ENCODE data around the gene SLIRP. TPM values are rescaled to one million over a fixed set of nuclear protein-coding genes. Genes with fewer than 3 reads are reported as not detected.
"Not testable (repeated sequence)": the region's sequence is repeated elsewhere in the genome, so short reads cannot be mapped to it uniquely, and the experiment has no call there.

Gene SLIRP
- total and polyA plus RNA-seq, 7 donors, result 152 to 650 (median 387) TPM

DNA sequence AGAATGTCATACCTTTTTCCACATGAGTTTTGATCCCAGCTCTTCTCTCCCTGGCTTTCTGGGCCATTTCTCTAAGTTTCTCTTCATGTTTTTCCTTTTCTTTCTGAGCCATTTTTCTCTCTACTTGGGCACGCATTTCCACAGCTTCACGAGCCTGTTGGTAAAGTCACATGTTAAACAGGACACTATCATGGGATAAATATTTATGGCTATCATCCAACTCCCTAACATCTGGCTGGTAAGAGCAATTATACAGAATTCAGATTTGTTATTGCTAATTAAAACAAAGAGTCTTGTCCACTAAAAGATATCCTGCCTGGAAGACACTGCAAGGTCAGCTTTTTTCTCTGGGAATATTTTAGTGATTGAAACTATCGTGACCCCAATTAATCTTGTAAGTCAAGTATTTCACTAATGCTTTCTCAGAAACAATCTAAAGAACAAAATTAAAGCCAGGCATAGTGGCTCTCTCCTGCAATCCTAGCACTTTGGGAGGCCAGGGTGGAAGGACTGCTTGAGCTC is 23.1 kb downstream of the SLIRP start:
- intact Hi-C loops (cut with DNase I), result no loop called here
- WGBS, 2 donors, result 83 to 84% methylated on average over 3 of the region's 3 CpGs
- Histone ChIP-seq H3K27ac (no peak overlapping the region), H3K36me3 (peaks cover 24 to 100% (median 76%) of the 10 kb centered on the region in 4 donors), H3K4me1 (no peaks in the 10 kb centered on the region), H3K4me3 (no peak overlapping the region), H3K27me3 (no peaks in the 10 kb centered on the region), H3K9me3 (no peaks in the 10 kb centered on the region)
- TF ChIP-seq, protein P1, sequence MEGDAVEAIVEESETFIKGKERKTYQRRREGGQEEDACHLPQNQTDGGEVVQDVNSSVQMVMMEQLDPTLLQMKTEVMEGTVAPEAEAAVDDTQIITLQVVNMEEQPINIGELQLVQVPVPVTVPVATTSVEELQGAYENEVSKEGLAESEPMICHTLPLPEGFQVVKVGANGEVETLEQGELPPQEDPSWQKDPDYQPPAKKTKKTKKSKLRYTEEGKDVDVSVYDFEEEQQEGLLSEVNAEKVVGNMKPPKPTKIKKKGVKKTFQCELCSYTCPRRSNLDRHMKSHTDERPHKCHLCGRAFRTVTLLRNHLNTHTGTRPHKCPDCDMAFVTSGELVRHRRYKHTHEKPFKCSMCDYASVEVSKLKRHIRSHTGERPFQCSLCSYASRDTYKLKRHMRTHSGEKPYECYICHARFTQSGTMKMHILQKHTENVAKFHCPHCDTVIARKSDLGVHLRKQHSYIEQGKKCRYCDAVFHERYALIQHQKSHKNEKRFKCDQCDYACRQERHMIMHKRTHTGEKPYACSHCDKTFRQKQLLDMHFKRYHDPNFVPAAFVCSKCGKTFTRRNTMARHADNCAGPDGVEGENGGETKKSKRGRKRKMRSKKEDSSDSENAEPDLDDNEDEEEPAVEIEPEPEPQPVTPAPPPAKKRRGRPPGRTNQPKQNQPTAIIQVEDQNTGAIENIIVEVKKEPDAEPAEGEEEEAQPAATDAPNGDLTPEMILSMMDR (IDR thresholded peaks at IDR 0.05), result no peak
- TF ChIP-seq POLR2A (IDR thresholded peaks at IDR 0.05), result no peak
- no peak for TF ChIP-seq EP300 (IDR thresholded peaks at IDR 0.05)
- no peak for TF ChIP-seq POLR2AphosphoS5 (IDR thresholded peaks at IDR 0.05)
- DNase-seq, result no peak

DNA sequence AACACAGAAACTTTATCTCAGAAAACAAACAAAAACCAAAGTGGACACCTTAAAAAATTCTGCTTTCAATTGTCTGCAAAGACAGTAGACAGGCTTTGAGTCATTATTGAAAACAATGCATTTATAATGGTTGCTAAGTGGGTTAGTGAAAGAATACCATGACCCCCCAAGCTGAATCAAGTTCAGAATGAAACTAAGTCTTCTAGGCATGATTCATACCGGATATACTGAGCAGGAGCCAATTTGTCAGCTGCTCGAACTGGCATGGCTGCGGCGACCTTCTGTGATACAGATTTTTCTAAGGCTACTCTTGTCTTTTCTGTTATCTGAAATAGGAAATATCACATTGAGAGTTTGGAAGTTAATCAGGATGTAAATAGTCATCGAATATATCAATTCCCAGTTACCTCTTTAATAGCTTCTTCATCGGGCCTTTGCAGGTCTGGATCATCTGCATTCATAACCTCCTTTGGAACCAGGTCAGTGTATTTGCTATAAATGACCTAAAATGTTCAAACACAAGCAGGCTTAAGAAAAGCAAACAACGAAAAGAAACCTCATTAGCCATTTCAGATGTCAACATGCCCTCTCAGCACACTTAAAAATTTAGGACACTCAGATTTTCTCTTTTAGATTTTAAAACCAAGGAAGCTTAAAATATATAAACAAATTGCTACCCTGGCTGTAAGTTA is 30.8 kb downstream of the SLIRP start:
- 74 to 82% methylated on average over 7 of the region's 7 CpGs for WGBS, 2 donors
- H3K4me3 ChIP-seq, result no peak overlapping the region
- no peaks in the 10 kb centered on the region for H3K9me3 ChIP-seq
- H3K4me1 ChIP-seq, result no peaks in the 10 kb centered on the region
- H3K27me3 ChIP-seq, result no peaks in the 10 kb centered on the region
- DNase-seq, result no peak
- intact Hi-C loops (cut with DNase I), result no loop called here
- TF ChIP-seq EP300 (IDR thresholded peaks at IDR 0.05), result no peak
- TF ChIP-seq POLR2A (IDR thresholded peaks at IDR 0.05), result no peak
- TF ChIP-seq POLR2AphosphoS5 (IDR thresholded peaks at IDR 0.05), result no peak
- TF ChIP-seq, protein P1 (IDR thresholded peaks at IDR 0.05), result no peak
- H3K27ac ChIP-seq, result no peak overlapping the region
- H3K36me3 ChIP-seq, result peaks cover 12 to 76% (median 44%) of the 10 kb centered on the region in 4 donors

DNA sequence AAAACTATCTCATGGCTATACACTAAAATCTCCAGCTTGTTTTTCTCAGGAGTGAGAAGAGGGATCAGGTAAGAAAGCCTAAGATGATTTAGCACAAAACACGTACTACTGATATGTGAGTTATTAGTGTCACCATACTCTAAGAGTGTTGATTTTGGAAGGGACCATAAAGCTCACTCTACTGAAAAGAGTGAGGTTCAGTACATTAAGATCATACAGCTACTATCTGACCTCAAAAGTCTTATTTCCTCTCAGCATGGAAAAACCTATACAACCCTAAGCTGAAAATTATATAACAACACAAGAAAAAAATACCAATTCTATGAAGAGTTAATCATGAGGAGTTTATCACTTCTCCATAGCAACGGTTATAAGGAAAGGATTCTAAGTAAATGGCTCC is 33.5 kb downstream of the SLIRP start:
- no peak overlapping the region for H3K27ac ChIP-seq
- no peaks in the 10 kb centered on the region for H3K4me1 ChIP-seq
- H3K9me3 ChIP-seq, result no peaks in the 10 kb centered on the region
- H3K27me3 ChIP-seq, result no peaks in the 10 kb centered on the region
- TF ChIP-seq POLR2A (IDR thresholded peaks at IDR 0.05), result no peak
- no peak for TF ChIP-seq EP300 (IDR thresholded peaks at IDR 0.05)
- intact Hi-C loops (cut with DNase I), result no loop called here
- H3K4me3 ChIP-seq, result no peak overlapping the region
- H3K36me3 ChIP-seq, result peaks cover 11 to 72% (median 21%) of the 10 kb centered on the region in 4 donors
- no peak for DNase-seq
- 64 to 85% methylated on average over 2 of the region's 2 CpGs for WGBS, 2 donors

DNA sequence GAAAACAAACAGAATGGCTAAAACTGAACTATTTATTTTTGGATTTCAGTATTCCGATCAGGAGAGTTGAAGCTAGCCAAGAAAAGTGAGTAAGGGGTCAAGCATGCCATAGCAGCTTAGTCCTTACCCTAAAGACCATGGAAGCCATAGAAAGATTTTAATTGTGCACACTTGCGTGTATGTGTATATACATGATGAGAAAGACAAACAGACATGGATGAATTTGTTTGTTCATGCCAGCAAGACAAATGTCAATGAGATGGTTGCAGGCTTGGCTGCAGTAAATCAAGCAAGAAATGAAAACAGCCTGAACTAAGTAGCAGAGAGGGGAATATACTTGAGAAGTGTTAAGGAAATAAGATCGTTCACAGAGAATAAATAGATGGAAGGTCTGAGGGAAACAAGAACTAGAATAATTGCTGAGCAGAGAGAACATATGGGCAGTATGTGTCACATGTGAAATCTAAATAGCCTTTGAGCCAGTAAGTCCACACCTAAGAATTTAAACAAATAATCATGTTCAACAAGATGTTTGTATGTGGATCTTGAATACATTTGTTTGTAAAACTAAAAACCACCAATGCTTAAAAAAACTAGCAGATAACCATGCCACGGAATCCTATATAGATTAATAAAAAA is 38.3 kb downstream of the SLIRP start:
- no peak for DNase-seq
- TF ChIP-seq, protein P1 (IDR thresholded peaks at IDR 0.05), result no peak
- TF ChIP-seq POLR2AphosphoS5 (IDR thresholded peaks at IDR 0.05), result no peak
- no peak for TF ChIP-seq EP300 (IDR thresholded peaks at IDR 0.05)
- no peak for TF ChIP-seq POLR2A (IDR thresholded peaks at IDR 0.05)
- Histone ChIP-seq H3K36me3 (peaks cover 11 to 80% (median 33%) of the 10 kb centered on the region in 4 donors), H3K27me3 (no peaks in the 10 kb centered on the region), H3K27ac (no peak overlapping the region), H3K4me3 (no peak overlapping the region), H3K4me1 (no peaks in the 10 kb centered on the region), H3K9me3 (no peaks in the 10 kb centered on the region)
- 45 to 70% methylated on average over 4 of the region's 4 CpGs for WGBS, 2 donors
- intact Hi-C loops (cut with DNase I), result no loop called here

DNA sequence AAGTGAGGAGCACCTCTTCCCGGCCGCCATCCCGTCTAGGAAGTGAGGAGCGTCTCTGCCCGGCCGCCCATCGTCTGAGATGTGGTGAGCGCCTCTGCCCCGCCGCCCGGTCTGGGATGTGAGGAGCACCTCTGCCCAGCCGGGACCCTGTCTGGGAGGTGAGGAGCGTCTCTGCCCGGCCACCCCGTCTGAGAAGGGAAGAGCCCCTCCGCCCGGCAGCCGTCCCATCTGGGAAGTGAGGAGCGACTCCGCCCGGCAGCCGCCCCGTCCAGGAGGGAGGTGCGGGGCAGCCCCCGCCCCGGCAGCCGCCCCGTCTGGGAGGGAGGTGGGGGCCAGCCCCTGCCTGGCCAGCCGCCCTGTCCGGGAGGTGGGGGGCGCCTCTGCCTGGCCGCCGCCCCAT is 39.5 kb downstream of the SLIRP start:
- H3K4me1 ChIP-seq; H3K27ac ChIP-seq; H3K27me3 ChIP-seq; intact Hi-C loops (cut with DNase I); H3K9me3 ChIP-seq; DNase-seq; H3K4me3 ChIP-seq: not testable (repeated sequence)
- peaks cover 11 to 88% (median 34%) of the 10 kb centered on the region in 4 donors for H3K36me3 ChIP-seq
- WGBS, 2 donors, result 92 to 95% methylated on average over 33 of the region's 33 CpGs
